Mesenchymal stem cell (in vitro differentiated cells and primary cell): Measurements from ENCODE around the gene TSPAN14.
"Not testable (repeated sequence)": the region's sequence is repeated elsewhere in the genome, so short reads cannot be mapped to it uniquely, and the experiment has no call there.

Experiments used
- DNase-seq: peaks from one replicate; pipeline ENCODE4 v3.0.0-alpha.2; 2013
- H2AFZ ChIP-seq: one replicate; pipeline ENCODE4 v1.6.1; 2013; ENCODE audit warnings: low read depth, mild to moderate bottlenecking, control low read depth, inconsistent platforms, low read length, moderate library complexity
- H2AK5ac ChIP-seq: 2 replicates; pipeline ENCODE4 v1.6.1; 2013; ENCODE audit warnings: low read length, moderate library complexity, mild to moderate bottlenecking, inconsistent platforms; ENCODE audit not compliant: severe bottlenecking
- H2BK120ac ChIP-seq: one replicate; pipeline ENCODE4 v1.6.1; 2013; ENCODE audit warnings: low read depth, mild to moderate bottlenecking, inconsistent platforms, low read length, moderate library complexity
- H2BK12ac ChIP-seq, 2 experiments: one replicate each; pipeline ENCODE4 v1.6.1; 2013; ENCODE audit warnings: inconsistent platforms in 2 of 2, low read length in 2 of 2, mild to moderate bottlenecking in 2 of 2, moderate library complexity in 2 of 2, control low read depth in 1 of 2
- H2BK15ac ChIP-seq: one replicate; pipeline ENCODE4 v1.6.1; 2013; ENCODE audit warnings: mild to moderate bottlenecking, low read depth, inconsistent platforms; ENCODE audit not compliant: poor library complexity, severe bottlenecking
- H2BK5ac ChIP-seq: 2 replicates; pipeline ENCODE4 v1.6.1; 2013; ENCODE audit warnings: low read depth, mild to moderate bottlenecking, low read length, control low read depth, inconsistent platforms; ENCODE audit not compliant: poor library complexity, severe bottlenecking
- H3K14ac ChIP-seq, 2 experiments: one replicate each; pipeline ENCODE4 v1.6.1; 2013; ENCODE audit warnings: inconsistent platforms in 2 of 2, low read length in 2 of 2, control low read depth in 1 of 2, mild to moderate bottlenecking in 1 of 2, moderate library complexity in 1 of 2
- H3K18ac ChIP-seq, 2 experiments: one replicate each; pipeline ENCODE4 v1.6.1; 2013; ENCODE audit warnings: inconsistent platforms in 2 of 2, low read length in 2 of 2, control low read depth in 1 of 2, low read depth in 1 of 2, mild to moderate bottlenecking in 1 of 2
- H3K23ac ChIP-seq, 2 experiments: one replicate each; pipeline ENCODE4 v1.6.1; 2013; ENCODE audit warnings: inconsistent platforms in 2 of 2, low read length in 2 of 2, mild to moderate bottlenecking in 2 of 2, moderate library complexity in 2 of 2, control low read depth in 1 of 2
- H3K27ac ChIP-seq: 2 replicates; pipeline ENCODE4 v1.5.1; 2013; ENCODE audit warnings: mild to moderate bottlenecking, moderate library complexity, low read length, control low read depth, inconsistent platforms; ENCODE audit not compliant: poor library complexity, severe bottlenecking
- H3K27me3 ChIP-seq, 2 experiments: 2 replicates each; pipeline versions ENCODE4 v1.6.1 to v1.7.0; 2013; ENCODE audit warnings: low read length in 2 of 2, mild to moderate bottlenecking in 2 of 2, moderate library complexity in 2 of 2, control low read depth in 1 of 2, inconsistent platforms in 1 of 2; ENCODE audit not compliant: control insufficient read depth in 1 of 2, insufficient read depth in 1 of 2
- H3K36me3 ChIP-seq, 2 experiments: 2 replicates each; pipeline versions ENCODE4 v1.6.1 to v1.7.0; 2013; ENCODE audit warnings: low read length in 2 of 2, control low read depth in 1 of 2, inconsistent platforms in 1 of 2, low read depth in 1 of 2, mild to moderate bottlenecking in 1 of 2; ENCODE audit not compliant: insufficient read depth in 2 of 2, control insufficient read depth in 1 of 2
- H3K4ac ChIP-seq, 2 experiments: one replicate each; pipeline ENCODE4 v1.6.1; 2013; ENCODE audit warnings: inconsistent platforms in 2 of 2, low read length in 2 of 2, mild to moderate bottlenecking in 2 of 2, moderate library complexity in 2 of 2, control low read depth in 1 of 2, low read depth in 1 of 2
- H3K4me1 ChIP-seq: 2 replicates; pipeline ENCODE4 v1.6.1; 2013; ENCODE audit warnings: low read depth, low read length, control low read depth; ENCODE audit not compliant: control insufficient read depth, insufficient read depth
- H3K4me2 ChIP-seq: 2 replicates; pipeline ENCODE4 v1.6.1; 2013; ENCODE audit warnings: low read length, mild to moderate bottlenecking, inconsistent platforms; ENCODE audit not compliant: poor library complexity, severe bottlenecking
- H3K4me3 ChIP-seq, 2 experiments: 2 replicates each; pipeline versions ENCODE4 v1.5.1 to v1.7.0; 2013; ENCODE audit warnings: low read length in 2 of 2, mild to moderate bottlenecking in 2 of 2, control low read depth in 1 of 2, low read depth in 1 of 2; ENCODE audit not compliant: insufficient read depth in 1 of 2
- H3K79me1 ChIP-seq: replicated peaks from 2 replicates; pipeline ENCODE4 v1.6.1; 2013; ENCODE audit warnings: mild to moderate bottlenecking, control low read depth, low read length, inconsistent platforms; ENCODE audit not compliant: poor library complexity, severe bottlenecking
- H3K9ac ChIP-seq: 2 replicates; pipeline ENCODE4 v1.7.0; 2013; ENCODE audit warnings: mild to moderate bottlenecking, low read length, moderate library complexity
- H3K9me3 ChIP-seq: 2 replicates; pipeline ENCODE4 v1.7.0; 2013; ENCODE audit warnings: mild to moderate bottlenecking, low read length; ENCODE audit not compliant: control insufficient read depth
- H4K8ac ChIP-seq: one replicate; pipeline ENCODE4 v1.6.1; 2013; ENCODE audit warnings: inconsistent platforms, mild to moderate bottlenecking, low read length, moderate library complexity
- H4K91ac ChIP-seq: one replicate; pipeline ENCODE4 v1.6.1; 2013; ENCODE audit warnings: mild to moderate bottlenecking, low read length, inconsistent platforms
- WGBS: methylation state at CpG from one replicate; pipeline ENCODE4 v1.1.7; 2013; ENCODE audit warnings: mixed read lengths; 5-methylcytosine and 5-hydroxymethylcytosine counted together

TSPAN14 gene

DNA sequence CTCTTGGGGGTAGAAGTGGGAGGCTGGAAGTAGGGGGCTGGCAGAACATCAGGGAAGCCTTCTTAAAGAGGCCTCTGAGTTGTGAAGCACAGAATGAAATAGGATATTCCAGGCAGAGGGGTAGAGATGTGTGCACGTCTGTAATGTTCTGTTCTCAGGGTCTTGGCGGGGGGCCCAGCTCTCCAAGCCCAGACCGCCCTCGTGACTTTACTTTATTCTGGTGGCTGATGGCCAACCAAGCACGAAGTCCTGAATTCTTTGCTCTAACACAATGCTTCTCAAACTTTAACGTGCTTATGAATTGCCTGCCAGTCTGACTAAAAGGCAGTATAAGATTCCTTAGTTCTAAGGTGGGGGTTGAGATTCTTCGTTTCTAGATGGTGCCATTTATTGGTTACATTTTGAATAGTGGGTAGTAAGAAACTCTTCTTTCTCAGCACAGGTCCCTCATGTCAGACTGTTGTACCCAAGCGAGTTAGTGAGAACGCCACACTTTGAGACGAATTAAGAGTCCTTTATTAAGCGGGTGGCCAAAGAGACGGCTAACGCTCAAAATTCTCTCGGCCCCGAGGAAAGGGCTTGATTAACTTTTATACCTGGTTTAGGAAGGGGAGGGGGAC is 37.5 kb upstream of the TSPAN14 start:
- H3K27ac ChIP-seq = no peak overlapping the region
- H2BK12ac ChIP-seq = no peak overlapping the region
- DNase-seq = peak; percentile 49
- H3K4me2 ChIP-seq = no peak overlapping the region
- H3K4ac ChIP-seq = peak overlapping the region in 1 of 2 experiments; percentile 40
- H2BK120ac ChIP-seq = no peak overlapping the region
- no peak overlapping the region for H3K14ac ChIP-seq
- no peak overlapping the region for H2AK5ac ChIP-seq
- H3K9me3 ChIP-seq = no peaks in the 10 kb centered on the region
- peaks cover 36% of the 10 kb centered on the region for H3K79me1 ChIP-seq
- no peak overlapping the region for H2BK15ac ChIP-seq
- H3K4me1 ChIP-seq = peaks cover 24% of the 10 kb centered on the region
- H4K91ac ChIP-seq = no peak overlapping the region
- H3K18ac ChIP-seq = peak overlapping the region; percentile 47 to 54
- no peak overlapping the region for H3K4me3 ChIP-seq
- H4K8ac ChIP-seq = peak overlapping the region; percentile 75
- H2AFZ ChIP-seq = no peak overlapping the region
- H2BK5ac ChIP-seq = no peak overlapping the region
- peaks cover 5 to 16% of the 10 kb centered on the region in 2 experiments for H3K36me3 ChIP-seq
- 58% methylated on average over 15 of the region's 15 CpGs for WGBS
- no peak overlapping the region for H3K23ac ChIP-seq
- no peaks in the 10 kb centered on the region for H3K27me3 ChIP-seq
- H3K9ac ChIP-seq = no peak overlapping the region

DNA sequence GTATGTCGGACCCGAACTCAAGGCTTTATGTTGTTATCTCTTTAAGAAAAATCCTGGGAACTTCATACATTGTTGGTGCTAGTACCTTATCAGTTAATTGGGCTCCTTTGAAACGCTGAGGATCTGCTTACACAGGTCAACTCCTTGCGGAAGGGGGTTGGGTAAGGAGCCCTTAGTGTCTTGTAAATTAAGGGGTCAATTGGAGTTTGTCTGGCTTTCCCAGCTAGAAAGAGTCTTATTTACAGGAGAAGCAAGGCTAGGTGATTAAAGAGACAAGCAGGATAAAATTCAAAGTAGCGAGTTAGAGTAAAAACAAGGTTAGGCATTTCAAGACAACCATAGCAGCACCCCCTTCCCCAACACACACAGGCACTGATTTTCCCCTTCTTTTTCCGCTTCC is 36.9 kb upstream of the TSPAN14 start:
- not testable (repeated sequence) for H4K8ac ChIP-seq, H3K18ac ChIP-seq, H3K4me2 ChIP-seq, H3K4me3 ChIP-seq, H2BK120ac ChIP-seq, H4K91ac ChIP-seq, H2AK5ac ChIP-seq, H3K9me3 ChIP-seq, H3K9ac ChIP-seq, H3K27me3 ChIP-seq, H3K27ac ChIP-seq, H2BK12ac ChIP-seq, H3K23ac ChIP-seq, H2AFZ ChIP-seq, H2BK15ac ChIP-seq, H2BK5ac ChIP-seq, DNase-seq, H3K14ac ChIP-seq, H3K4ac ChIP-seq
- 60% methylated on average over 6 of the region's 6 CpGs for WGBS
- Histone ChIP-seq H3K36me3 (peaks cover 5 to 16% of the 10 kb centered on the region in 2 experiments), H3K79me1 (peaks cover 34% of the 10 kb centered on the region), H3K4me1 (peaks cover 23% of the 10 kb centered on the region)

DNA sequence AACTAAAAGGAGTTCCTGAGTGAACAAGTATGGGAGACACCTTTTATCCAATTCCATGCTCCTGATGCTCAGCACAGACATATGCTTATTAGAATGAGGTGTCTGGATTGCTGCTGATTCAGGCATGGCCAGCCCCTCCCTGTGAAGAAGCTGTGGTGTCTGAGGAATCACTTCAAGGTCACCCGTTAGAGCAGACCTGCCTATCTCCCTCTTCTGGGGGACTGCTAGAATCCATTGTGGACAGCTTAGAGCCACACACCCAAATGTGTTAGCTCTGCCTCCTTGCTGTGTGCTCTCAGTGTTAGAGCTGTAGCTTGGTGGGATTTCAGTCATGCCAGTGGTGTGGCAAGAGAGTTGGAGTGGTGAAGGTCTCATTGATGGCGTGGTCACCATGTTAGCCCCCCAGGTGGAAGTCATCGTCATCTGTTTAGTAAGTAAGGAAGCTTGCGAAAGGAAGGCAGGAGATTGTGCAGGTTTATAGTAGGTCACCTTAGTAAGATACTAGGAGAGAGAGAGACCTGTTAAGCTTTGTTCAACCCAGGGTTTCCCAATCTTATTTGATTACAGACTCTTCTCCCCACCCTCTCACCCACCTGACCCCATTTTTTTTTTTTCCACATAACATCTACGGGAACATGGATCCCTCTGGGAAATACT is 32.9 kb upstream of the TSPAN14 start:
- H3K27me3 ChIP-seq = no peaks in the 10 kb centered on the region
- H3K79me1 ChIP-seq = peaks cover 13% of the 10 kb centered on the region
- H4K91ac ChIP-seq = no peak overlapping the region
- H2BK12ac ChIP-seq = no peak overlapping the region
- no peak overlapping the region for H3K4ac ChIP-seq
- H2BK15ac ChIP-seq = no peak overlapping the region
- no peak overlapping the region for H3K27ac ChIP-seq
- DNase-seq = no peak
- H3K4me3 ChIP-seq = no peak overlapping the region
- H2BK120ac ChIP-seq = no peak overlapping the region
- no peak overlapping the region for H2BK5ac ChIP-seq
- no peak overlapping the region for H4K8ac ChIP-seq
- 96% methylated on average over 3 of the region's 5 CpGs for WGBS
- no peak overlapping the region for H2AK5ac ChIP-seq
- H3K36me3 ChIP-seq = peaks cover 20 to 26% of the 10 kb centered on the region in 2 experiments
- H3K9me3 ChIP-seq = no peaks in the 10 kb centered on the region
- peak overlapping the region in 1 of 2 experiments; percentile 53 for H3K14ac ChIP-seq
- no peak overlapping the region for H3K9ac ChIP-seq
- no peak overlapping the region for H3K4me2 ChIP-seq
- peaks cover 6% of the 10 kb centered on the region for H3K4me1 ChIP-seq
- H2AFZ ChIP-seq = no peak overlapping the region
- no peak overlapping the region for H3K18ac ChIP-seq
- no peak overlapping the region for H3K23ac ChIP-seq

DNA sequence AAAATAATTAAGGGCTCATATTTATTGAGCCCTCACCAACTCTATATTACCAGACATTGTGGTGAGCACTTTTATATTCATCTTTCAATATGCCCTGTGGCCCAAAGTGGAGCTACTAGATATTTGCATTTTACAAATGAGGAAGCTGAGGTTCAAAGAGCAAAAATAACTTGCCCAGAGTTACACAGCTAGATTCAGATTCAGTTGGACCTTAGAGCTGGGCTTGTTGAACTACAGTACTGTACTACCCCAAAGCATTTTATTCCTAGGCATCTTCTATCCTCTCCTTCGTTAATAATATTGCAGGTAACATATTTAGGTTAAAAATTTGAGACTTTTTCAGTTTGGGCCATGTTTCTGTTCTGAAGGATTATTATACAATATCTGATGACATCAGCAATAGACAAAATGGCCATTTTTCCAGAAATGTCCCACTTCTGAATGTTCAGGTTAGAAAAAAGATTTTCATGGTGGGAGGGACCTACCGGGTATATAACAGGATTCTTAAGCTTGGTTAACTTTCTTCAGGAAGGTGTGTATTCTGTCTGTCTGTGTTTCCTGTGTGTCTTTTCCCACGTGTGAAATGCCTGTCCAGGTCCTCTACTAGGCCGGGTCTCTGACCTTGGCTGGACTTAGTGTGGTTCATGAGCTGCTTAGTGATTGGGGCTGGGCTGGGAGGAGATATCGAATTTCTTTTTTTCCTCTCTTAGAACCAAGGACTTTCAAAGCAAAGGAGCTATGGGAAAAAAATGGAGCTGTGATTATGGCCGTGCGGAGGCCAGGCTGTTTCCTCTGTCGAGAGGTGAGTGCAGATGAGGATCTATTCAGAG is 32.2 kb upstream of the TSPAN14 start:
- WGBS = 95% methylated on average over 6 of the region's 8 CpGs
- Histone ChIP-seq H4K8ac (no peak overlapping the region), H2BK12ac (no peak overlapping the region)

More for the DNA sequence above, 32.2 kb upstream of the TSPAN14 start:
- no peak overlapping the region for H2AFZ ChIP-seq
- H3K9ac ChIP-seq = no peak overlapping the region
- H3K9me3 ChIP-seq = no peaks in the 10 kb centered on the region
- no peak overlapping the region for H2BK120ac ChIP-seq
- no peak overlapping the region for H3K27ac ChIP-seq
- no peak overlapping the region for H3K18ac ChIP-seq
- no peak overlapping the region for H3K23ac ChIP-seq
- H3K14ac ChIP-seq = no peak overlapping the region
- peaks cover 25 to 31% of the 10 kb centered on the region in 2 experiments for H3K36me3 ChIP-seq
- H3K4me1 ChIP-seq = peaks cover 2% of the 10 kb centered on the region
- H3K4ac ChIP-seq = no peak overlapping the region
- H3K79me1 ChIP-seq = peaks cover 13% of the 10 kb centered on the region
- no peak overlapping the region for H2BK5ac ChIP-seq
- no peak overlapping the region for H3K4me2 ChIP-seq
- no peaks in the 10 kb centered on the region for H3K27me3 ChIP-seq
- H2BK15ac ChIP-seq = no peak overlapping the region
- no peak overlapping the region for H4K91ac ChIP-seq
- H3K4me3 ChIP-seq = no peak overlapping the region
- DNase-seq = no peak
- H2AK5ac ChIP-seq = no peak overlapping the region
